H1 (cell line): ENCODE measurements around the gene NDST3. TPM values are rescaled to one million over a fixed set of nuclear protein-coding genes. Genes with fewer than 3 reads are reported as not detected.
A peak's percentile ranks its signal among the peaks of the same experiment; 100 is the strongest.

Experiments used
- GTF2F1 ChIP-seq: IDR thresholded peaks from 2 replicates; pipeline ENCODE4 v1.6.1; 2012; ENCODE audit warnings: low read depth, low read length, improper control_type of control experiment, borderline replicate concordance
- polyA plus RNA-seq, 7 experiments: library from polyadenylated mRNA; depleted of rRNA in 3 of 7; stranded (reverse) in 5 of 7; unstranded in 2 of 7; fragments of >200 nt in 5 of 7; fragments of 200-250 nt in 2 of 7; gene quantifications; 1 replicate in 5 of 7; 2 replicates in 1 of 7; 4 replicates in 1 of 7; pipeline versions ENCODE4 v1.2.1 to v1.2.3, GENCODE V29; 2011 to 2013; ENCODE audit warnings: missing spikeins in 2 of 7, mixed read lengths in 2 of 7
- total RNA-seq: library from RNA; stranded (reverse); fragmentation: NEBNext Ultra II Directional; extraction: Animal tissue kit (Norgen Biotek cat#: 25700); gene quantifications from 2 replicates; pipeline ENCODE4 v1.2.1, GENCODE V29; 2021

Gene NDST3
- total and polyA plus RNA-seq, 2 of the 8 experiments (the other 6 are each of a cell fraction or from before 2014, with no cell fraction given), result 0.35 to 0.60 TPM

- peak; percentile 84 for TF ChIP-seq GTF2F1
These were observed 244.4 kb downstream of the NDST3 start (continued) for GRCh38 chr4:118278473-118279274.
